Inferior parietal cortex (tissue), 1 donor: Measurements from ENCODE around the gene SMYD4.

Experiments
- DNase-seq: peaks from one replicate; pipeline ENCODE4 v3.0.0-alpha.2; 2016; ENCODE audit errors: extremely low spot score

The SMYD4 gene

GRCh38 chr17:1730326-1731193, 99.1 kb downstream of the SMYD4 start:
- DNase-seq = no peak

- no peak for DNase-seq
Observed at GRCh38 chr17:1729966-1730325, 99.8 kb downstream of the SMYD4 start.
